ENCODE measurements around the gene ANKS3. TPM values are rescaled to one million over a fixed set of nuclear protein-coding genes. Genes with fewer than 3 reads are reported as not detected.

ANKS3 gene
- polyA plus RNA-seq, 3 donors, result 0.59 to 13.7 (median 0.95) TPM

GRCh38 chr16:4745274-4745569, 11.2 kb upstream of the ANKS3 start:
- H3K4me1 Mint-ChIP-seq, result peaks cover 10% of the 10 kb centered on the region
- Histone ChIP-seq H3K36me3 (replicated peaks in 1 of 2; ENCODE audit: control insufficient read depth in 1 of 2, insufficient read depth in 2 of 2, low read length in 2 of 2) (peaks cover 5 to 6% of the 10 kb centered on the region in 2 donors), H3K4me2 (replicated peaks; ENCODE audit: extremely low read depth, low read length, poor library complexity, severe bottlenecking) (no peak overlapping the region), H3K4me1 (ENCODE audit: control insufficient read depth in 1 of 2, insufficient read depth in 2 of 2, low read length in 2 of 2) (peaks cover 4 to 6% of the 10 kb centered on the region in 2 donors), H4K20me1 (ENCODE audit: insufficient read depth, low read length) (no peaks in the 10 kb centered on the region), H3K79me2 (ENCODE audit: insufficient read depth, low read length) (no peaks in the 10 kb centered on the region), H2AFZ (ENCODE audit: insufficient read depth, low read depth, low read length, poor library complexity, severe bottlenecking) (no peak overlapping the region), H3K4me3 (replicated peaks in 1 of 3; ENCODE audit: low read depth in 2 of 3, low read length in 3 of 3) (no peak overlapping the region), H3K27ac (ENCODE audit: low read depth in 1 of 2, low read length in 2 of 2) (no peak overlapping the region), H3K9ac (ENCODE audit: insufficient read depth, low read length, poor library complexity, severe bottlenecking) (no peak overlapping the region), H3K9me3 (replicated peaks in 1 of 2; ENCODE audit: control insufficient read depth in 1 of 2, insufficient read depth in 1 of 2, low read length in 2 of 2) (no peaks in the 10 kb centered on the region), H3K27me3 (ENCODE audit: control insufficient read depth in 2 of 2, insufficient read depth in 2 of 2, low read length in 2 of 2) (no peaks in the 10 kb centered on the region)
- H3K27me3 Mint-ChIP-seq (ENCODE audit: low read depth in 3 of 3), result peaks cover 8 to 17% (median 12%) of the 10 kb centered on the region in 3 donors
- H3K36me3 Mint-ChIP-seq, result peaks cover under 1 to 2% of the 10 kb centered on the region in 2 donors
- no peak overlapping the region for H3K27ac Mint-ChIP-seq
- no peaks in the 10 kb centered on the region for H3K9me3 Mint-ChIP-seq
- no peak overlapping the region for H3K4me3 Mint-ChIP-seq
- DNase-seq, result no peak
- intact Hi-C loops (cut with micrococcal nuclease), result no loop called here
- 100% methylated on average over 2 of the region's 3 CpGs for WGBS (ENCODE audit: insufficient coverage)
- TF ChIP-seq CTCF (IDR thresholded peaks at IDR 0.05), result no peak

- 90% methylated on average over 8 of the region's 13 CpGs for WGBS (ENCODE audit: insufficient coverage)
- H3K9me3 ChIP-seq (replicated peaks in 1 of 2; ENCODE audit: control insufficient read depth in 1 of 2, insufficient read depth in 1 of 2, low read length in 2 of 2), result no peaks in the 10 kb centered on the region
- H3K9ac ChIP-seq (ENCODE audit: insufficient read depth, low read length, poor library complexity, severe bottlenecking), result no peak overlapping the region
Measured at GRCh38 chr16:4744555-4745273, 10.6 kb upstream of the ANKS3 start.

More at GRCh38 chr16:4744555-4745273, 10.6 kb upstream of the ANKS3 start:
- H3K4me1 ChIP-seq (ENCODE audit: control insufficient read depth in 1 of 2, insufficient read depth in 2 of 2, low read length in 2 of 2), result peaks cover 4 to 6% of the 10 kb centered on the region in 2 donors
- no peak for TF ChIP-seq CTCF (IDR thresholded peaks at IDR 0.05)
- H3K4me3 Mint-ChIP-seq, result no peak overlapping the region
- no peaks in the 10 kb centered on the region for H3K9me3 Mint-ChIP-seq
- no peaks in the 10 kb centered on the region for H3K79me2 ChIP-seq (ENCODE audit: insufficient read depth, low read length)
- H3K36me3 ChIP-seq (replicated peaks in 1 of 2; ENCODE audit: control insufficient read depth in 1 of 2, insufficient read depth in 2 of 2, low read length in 2 of 2), result peaks cover 0 to under 1% of the 10 kb centered on the region in 2 donors
- no peak overlapping the region for H3K4me2 ChIP-seq (replicated peaks; ENCODE audit: extremely low read depth, low read length, poor library complexity, severe bottlenecking)
- intact Hi-C loops (cut with micrococcal nuclease), result no loop called here
- no peak overlapping the region for H2AFZ ChIP-seq (ENCODE audit: insufficient read depth, low read depth, low read length, poor library complexity, severe bottlenecking)
- H3K36me3 Mint-ChIP-seq, result peaks cover 0 to 2% of the 10 kb centered on the region in 2 donors
- peaks cover 8 to 17% (median 12%) of the 10 kb centered on the region in 3 donors for H3K27me3 Mint-ChIP-seq (ENCODE audit: low read depth in 3 of 3)
- no peaks in the 10 kb centered on the region for H3K27me3 ChIP-seq (ENCODE audit: control insufficient read depth in 2 of 2, insufficient read depth in 2 of 2, low read length in 2 of 2)
- DNase-seq, result no peak
- no peak overlapping the region for H3K4me3 ChIP-seq (replicated peaks in 1 of 3; ENCODE audit: low read depth in 2 of 3, low read length in 3 of 3)
- no peak overlapping the region for H3K27ac Mint-ChIP-seq
- peaks cover 10% of the 10 kb centered on the region for H3K4me1 Mint-ChIP-seq
- H3K27ac ChIP-seq (ENCODE audit: low read depth in 1 of 2, low read length in 2 of 2), result no peak overlapping the region
- H4K20me1 ChIP-seq (ENCODE audit: insufficient read depth, low read length), result no peaks in the 10 kb centered on the region
